Stomach (tissue), 4 donors: ENCODE data around the gene METTL24.

Source experiments
- CTCF ChIP-seq, 7 experiments: fragments of 450-650 bp in 4 of 7; fragments of 200-600 bp in 3 of 7; sonication (generic) in 3 of 7; IDR thresholded peaks; one replicate each; pipeline ENCODE4 v1.5.1; 2016 to 2019; ENCODE audit warnings: antibody characterized with exemption in 7 of 7, control low read depth in 2 of 7, mild to moderate bottlenecking in 1 of 7
- EP300 ChIP-seq: sonication (generic); formaldehyde crosslinking; IDR thresholded peaks from one replicate; pipeline ENCODE4 v1.6.1; 2017; ENCODE audit warnings: antibody characterized with exemption
- POLR2A ChIP-seq, 4 donors: fragments of 450-650 bp; IDR thresholded peaks; one replicate each; pipeline ENCODE4 v1.6.1; 2016; ENCODE audit warnings: antibody characterized with exemption in 4 of 4, control low read depth in 2 of 4, mild to moderate bottlenecking in 1 of 4, moderate library complexity in 1 of 4
- POLR2AphosphoS5 ChIP-seq, 3 donors: sonication (generic); formaldehyde crosslinking; IDR thresholded peaks; one replicate each; pipeline ENCODE4 v1.6.1; 2016; ENCODE audit warnings: antibody characterized with exemption in 3 of 3

GRCh38 chr6:110328259-110328658 is 29.9 kb downstream of the METTL24 start:
- TF ChIP-seq CTCF (IDR thresholded peaks at IDR 0.05) = no peak
- TF ChIP-seq POLR2A (IDR thresholded peaks at IDR 0.05) = no peak
- no peak for TF ChIP-seq EP300
- TF ChIP-seq POLR2AphosphoS5 (IDR thresholded peaks at IDR 0.05) = no peak
